Measurements from ENCODE around the gene DENND6A.
"Not testable (repeated sequence)": the region's sequence is repeated elsewhere in the genome, so short reads cannot be mapped to it uniquely, and the experiment has no call there.

DENND6A gene

GRCh38 chr3:57644740-57645139 is 48.1 kb downstream of the DENND6A start:
- no peak for DNase-seq

GRCh38 chr3:57637391-57637790 is 55.5 kb downstream of the DENND6A start:
- DNase-seq = no peak

- DNase-seq = not testable (repeated sequence)
Observed at GRCh38 chr3:57634259-57634658, 58.6 kb downstream of the DENND6A start.

GRCh38 chr3:57627976-57628375 is 64.9 kb downstream of the DENND6A start:
- peak in 24 of 56 donors; percentile 1 to 62 (median 24) for DNase-seq

GRCh38 chr3:57624801-57625200 is 68.1 kb downstream of the DENND6A start:
- no peak for DNase-seq

- no peak for DNase-seq
Observed at GRCh38 chr3:57622362-57622761, 70.5 kb downstream of the DENND6A start.

GRCh38 chr3:57617739-57618138 is 75.1 kb downstream of the DENND6A start:
- no peak for DNase-seq

- DNase-seq = no peak
Observed at GRCh38 chr3:57616233-57616632, 76.6 kb downstream of the DENND6A start.

GRCh38 chr3:57611870-57612269 is 81.0 kb downstream of the DENND6A start:
- not testable (repeated sequence) for DNase-seq

GRCh38 chr3:57605683-57606082 is 87.2 kb downstream of the DENND6A start:
- DNase-seq = no peak

- no peak for DNase-seq
Observed at GRCh38 chr3:57604971-57605370, 87.9 kb downstream of the DENND6A start.

- DNase-seq = no peak
Observed at GRCh38 chr3:57600195-57600594, 92.7 kb downstream of the DENND6A start.

- no peak for DNase-seq
Observed at GRCh38 chr3:57598765-57599360, 94.0 kb downstream of the DENND6A start.

- DNase-seq = peak; percentile 84 to 100 (median 98)
Observed at GRCh38 chr3:57597127-57597923, 95.6 kb downstream of the DENND6A start, which contains the start of gene ARF4. Gene ARF4 (minus strand): TSS chr3:57597344. CDS start chr3:57597140, 204 bp downstream.

GRCh38 chr3:57596495-57597126 is 96.3 kb downstream of the DENND6A start:
- DNase-seq = peak in 48 of 56 donors; percentile 3 to 74 (median 45)

GRCh38 chr3:57594576-57594975 is 98.3 kb downstream of the DENND6A start:
- DNase-seq = no peak

GRCh38 chr3:57594144-57594543 is 98.7 kb downstream of the DENND6A start:
- no peak for DNase-seq

- no peak for DNase-seq
Observed at GRCh38 chr3:57592306-57592705, 100.6 kb downstream of the DENND6A start.

GRCh38 chr3:57587905-57588304 is 105.0 kb downstream of the DENND6A start:
- DNase-seq = no peak

- no peak for DNase-seq
Observed at GRCh38 chr3:57586778-57587177, 106.1 kb downstream of the DENND6A start.

GRCh38 chr3:57583544-57583943 is 109.3 kb downstream of the DENND6A start:
- DNase-seq = no peak

GRCh38 chr3:57582474-57583168 is 110.3 kb downstream of the DENND6A start:
- DNase-seq = no peak
